NCI-H526 (cell line): ENCODE measurements around the gene EDA.

ENCODE experiments used
- DNase-seq, 2 experiments: peaks; one replicate each; lab custom pipeline; 2025; lab: John Stamatoyannopoulos, UW

Gene EDA

GRCh38 chrX:70026112-70026850, 410.4 kb downstream of the EDA start:
- no peak for DNase-seq

GRCh38 chrX:70026851-70027200, 410.9 kb downstream of the EDA start:
- DNase-seq: no peak

- DNase-seq: no peak
Measured at GRCh38 chrX:70029863-70030262, 413.9 kb downstream of the EDA start.

DNA sequence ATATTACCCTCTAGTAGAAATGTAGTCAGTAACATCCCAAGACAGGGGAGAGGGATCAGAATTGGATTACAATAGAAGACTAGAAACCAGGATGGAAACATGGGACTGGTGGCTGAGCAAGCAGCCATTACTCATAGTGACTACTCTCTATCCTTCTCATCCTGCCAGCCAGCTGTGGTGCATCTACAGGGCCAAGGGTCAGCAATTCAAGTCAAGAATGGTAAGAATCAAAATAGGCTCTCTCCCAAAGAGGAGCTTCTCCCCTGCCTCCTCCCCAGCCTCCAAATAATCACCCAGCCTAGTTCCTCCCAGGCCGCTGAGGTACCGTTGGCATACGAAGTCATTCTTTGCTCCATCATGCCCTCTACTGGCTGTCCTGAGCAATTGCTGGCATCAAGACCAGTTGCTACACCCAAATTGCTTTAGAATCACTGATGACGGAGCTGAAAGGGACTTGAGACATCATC, 414.4 kb downstream of the EDA start:
- peak; percentile 16 to 48 for DNase-seq

- DNase-seq: no peak
Measured at GRCh38 chrX:70032792-70033191, 416.9 kb downstream of the EDA start.

GRCh38 chrX:70033348-70034051, 417.6 kb downstream of the EDA start:
- peak; percentile 1 to 38 for DNase-seq

DNA sequence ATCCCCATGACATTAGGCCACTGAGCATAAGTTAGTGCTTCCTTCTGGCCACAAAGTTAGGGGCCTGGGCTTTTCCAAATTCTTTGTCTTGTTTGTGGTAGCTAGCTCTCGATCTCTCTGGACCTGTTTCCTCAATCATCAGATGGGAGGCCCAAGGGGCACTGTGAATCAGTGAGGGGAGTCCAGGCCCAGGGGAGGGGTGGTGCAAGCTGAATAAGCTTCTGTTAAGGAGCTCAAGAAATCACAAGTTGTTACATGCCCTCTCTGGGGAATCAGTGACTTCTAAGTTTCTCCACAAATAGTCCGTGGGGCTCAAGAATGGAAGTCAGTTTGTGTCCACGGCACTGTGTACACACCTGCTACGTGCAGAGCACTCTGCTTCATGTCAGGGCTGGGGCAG, 418.7 kb downstream of the EDA start:
- no peak for DNase-seq

GRCh38 chrX:70038515-70038914, 422.6 kb downstream of the EDA start:
- DNase-seq: no peak

- no peak for DNase-seq
Measured at GRCh38 chrX:70038951-70039350, 423.0 kb downstream of the EDA start.

DNA sequence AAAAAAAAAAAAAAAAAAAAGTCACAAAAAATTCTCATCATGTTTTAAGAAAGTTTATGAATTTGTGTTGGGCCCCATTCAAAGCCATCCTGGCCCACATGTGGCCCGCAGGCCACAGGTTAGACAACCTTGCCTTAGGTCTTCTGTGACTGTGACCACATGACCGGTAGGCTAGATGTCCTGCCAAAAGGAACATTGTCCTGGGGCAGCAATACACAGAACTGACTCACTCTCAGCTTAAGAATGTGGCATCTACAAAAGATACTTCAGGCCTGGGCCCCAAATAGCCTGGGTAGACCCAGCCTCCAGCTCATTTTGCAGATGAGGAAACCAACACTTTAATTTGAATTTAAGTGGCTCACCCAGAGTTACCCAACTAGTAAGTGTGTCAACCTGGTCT, 423.8 kb downstream of the EDA start:
- DNase-seq: no peak

GRCh38 chrX:70041993-70042392, 426.1 kb downstream of the EDA start:
- no peak for DNase-seq

- DNase-seq: no peak
Measured at GRCh38 chrX:70042399-70043371, 426.8 kb downstream of the EDA start.

GRCh38 chrX:70043685-70044084, 427.8 kb downstream of the EDA start:
- no peak for DNase-seq

GRCh38 chrX:70044541-70045245, 428.8 kb downstream of the EDA start:
- DNase-seq: no peak

DNA sequence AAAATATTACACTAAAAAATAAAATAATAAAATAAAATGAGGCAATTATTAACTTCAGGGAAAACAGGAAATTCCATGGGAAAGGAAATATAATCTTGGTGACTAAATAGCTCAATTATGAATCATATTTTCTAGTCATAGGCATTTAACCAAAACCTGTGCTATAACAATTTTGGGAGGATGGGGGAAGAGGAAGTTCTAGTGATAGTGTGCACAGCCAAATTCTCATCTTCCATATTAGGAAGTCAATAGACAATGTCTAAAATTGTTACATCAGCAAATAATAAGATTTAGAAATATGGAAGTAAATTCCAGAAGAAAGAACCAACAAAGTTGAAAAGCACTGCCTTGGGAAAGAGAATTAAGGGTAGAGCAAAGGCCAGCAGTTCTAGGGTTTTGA, 431.1 kb downstream of the EDA start:
- no peak for DNase-seq

DNA sequence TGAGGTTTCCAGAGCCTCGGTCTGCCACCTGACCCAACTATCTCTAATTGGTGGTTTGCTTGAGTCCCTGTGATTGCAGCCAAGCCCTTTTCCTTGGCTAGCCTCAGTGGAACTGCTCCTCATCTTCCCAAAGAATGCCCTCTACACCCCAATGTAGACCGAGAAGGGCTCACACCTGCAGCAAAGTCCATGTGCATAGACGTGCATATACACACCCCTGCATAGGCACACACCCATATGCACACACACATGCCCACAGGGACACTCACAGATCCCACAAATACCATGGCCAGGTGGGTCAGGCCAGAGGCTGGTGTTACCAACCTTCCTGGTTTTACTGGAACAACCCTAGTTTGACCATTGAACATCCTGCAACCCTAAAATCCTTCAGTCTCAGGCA, 433.5 kb downstream of the EDA start:
- no peak for DNase-seq

- DNase-seq: no peak
Measured at GRCh38 chrX:70049925-70050324, 434.0 kb downstream of the EDA start, which contains the start of gene AWAT2. TSS of gene AWAT2 (minus strand) at chrX:70049938. CDS start at chrX:70049932, 6 bp downstream.

DNA sequence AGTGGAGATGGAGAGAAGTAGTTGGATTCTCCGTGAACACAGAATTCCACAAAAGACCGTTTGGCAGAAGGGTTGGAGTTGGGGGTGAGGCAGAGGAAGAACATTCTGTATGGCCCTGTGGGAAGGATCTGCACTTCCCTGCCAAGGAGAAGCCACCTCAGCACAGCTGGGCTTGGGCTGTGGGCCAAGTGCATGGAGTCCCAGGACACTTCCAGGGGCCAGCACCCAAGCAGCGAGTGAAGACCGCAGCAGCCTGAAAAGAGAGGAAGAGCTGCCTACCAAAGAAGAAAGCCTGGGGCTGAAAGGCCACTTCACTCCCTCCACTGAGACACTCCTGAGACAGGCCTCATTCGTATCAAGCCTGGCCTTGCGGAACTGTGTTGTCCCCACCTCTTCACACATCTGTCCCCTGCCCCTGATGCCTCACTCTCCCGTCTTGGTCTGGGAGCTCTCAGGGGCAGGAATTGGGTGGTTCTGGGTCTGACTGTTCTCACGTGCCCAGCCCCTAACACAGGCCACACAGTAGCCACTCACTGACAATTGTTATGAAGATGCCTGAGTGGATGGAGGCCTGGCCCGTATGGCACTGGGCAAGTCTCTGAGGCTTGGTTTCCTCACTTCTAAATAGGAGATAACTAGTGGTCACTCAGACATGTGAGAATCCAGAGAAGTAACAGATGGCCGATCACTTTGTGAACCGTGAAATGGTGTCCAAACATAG, 437.1 kb downstream of the EDA start:
- DNase-seq: no peak

- no peak for DNase-seq
Measured at GRCh38 chrX:70054391-70054790, 438.5 kb downstream of the EDA start.

DNA sequence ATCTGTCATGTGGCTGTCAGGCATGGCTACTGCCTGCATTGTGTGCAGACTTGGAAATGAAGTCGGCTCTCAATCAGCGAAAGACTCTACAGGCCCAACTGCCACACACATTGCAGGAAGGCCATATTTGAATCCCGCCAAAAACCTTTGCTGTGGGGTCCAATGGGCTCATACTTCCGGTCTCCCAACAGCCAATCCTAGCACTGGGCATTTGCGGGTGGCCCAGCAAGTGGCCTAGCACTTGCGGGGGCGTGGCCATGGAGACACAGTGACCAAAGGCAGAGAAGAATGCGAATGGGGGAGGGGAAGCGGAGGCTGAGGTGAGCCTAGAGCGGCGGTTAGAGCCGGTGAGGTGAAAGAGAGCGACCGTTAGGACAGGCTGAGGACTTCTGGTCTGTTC, 446.2 kb downstream of the EDA start, which contains the start of gene OTUD6A:
Gene OTUD6A, plus strand, starts transcription at position 382 of the 400 bp plus-strand sequence. CDS start 68 bp downstream, outside the sequence.
- DNase-seq: no peak
